HepG2 (cell line): ENCODE measurements around the gene CD33.

Experiments
- CHD4 ChIP-seq: fragments of 200-600 bp; sonication (generic); IDR thresholded peaks from 2 replicates; pipeline ENCODE4 v1.7.0; 2017; ENCODE audit warnings: mild to moderate bottlenecking, low read length, borderline replicate concordance
- HMG20A ChIP-seq: IDR thresholded peaks from 2 replicates; pipeline ENCODE4 v1.6.1; 2016; ENCODE audit warnings: borderline replicate concordance
- ISX ChIP-seq: sonication (generic); formaldehyde crosslinking; conservative IDR thresholded peaks from 2 replicates; pipeline ENCODE4 v1.5.0; 2020; ENCODE audit warnings: missing genetic modification reagents

DNA sequence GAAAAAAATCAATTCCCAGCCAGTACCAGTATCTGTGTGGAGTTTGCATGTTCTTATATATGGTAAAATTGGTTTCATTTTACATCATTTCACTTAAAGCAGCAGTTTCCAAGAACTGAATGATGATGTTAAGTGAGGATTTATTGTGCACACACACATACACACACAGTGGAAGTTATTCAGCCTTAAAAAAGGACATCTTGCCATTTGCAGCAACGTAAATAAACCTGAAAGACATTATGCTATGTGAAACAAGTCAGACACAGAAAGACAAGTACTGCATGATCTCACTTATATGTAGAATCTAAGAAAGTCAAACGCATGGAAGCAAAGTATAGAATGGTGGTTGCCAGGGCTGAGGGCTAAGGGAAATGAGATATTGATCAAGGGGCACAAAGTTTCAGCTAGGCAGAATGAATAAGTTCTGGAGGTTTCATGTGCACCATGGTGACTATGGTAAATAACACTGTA lies 31.3 kb downstream of the CD33 start:
- TF ChIP-seq CHD4 (no peak), ISX (CRISPR knock-in tag) (no peak), HMG20A (no peak)
